HCT116 (cell line): ENCODE results near the gene HCN2.

Experiments used
- EGR1 ChIP-seq: IDR thresholded peaks from 2 replicates; pipeline ENCODE4 v1.6.1; 2012; ENCODE audit warnings: low read depth
- JUND ChIP-seq: IDR thresholded peaks from 2 replicates; pipeline ENCODE4 v1.6.1; 2012
- POLR2A ChIP-seq: IDR thresholded peaks from 2 replicates; pipeline ENCODE4 v1.7.0; 2011; ENCODE audit warnings: borderline replicate concordance; ENCODE audit not compliant: insufficient read depth, insufficient read length; ENCODE audit errors: extremely low read depth
- RAD21 ChIP-seq: IDR thresholded peaks from 2 replicates; pipeline ENCODE4 v1.6.1; 2012; ENCODE audit warnings: low read depth, mild to moderate bottlenecking
- TCF7L2 ChIP-seq: IDR thresholded peaks from 2 replicates; pipeline ENCODE4 v1.7.0; 2011; ENCODE audit warnings: borderline replicate concordance, inconsistent platforms; ENCODE audit not compliant: insufficient read depth, insufficient read length; ENCODE audit errors: extremely low read depth
- TF ChIP-seq, protein P1 (sequence below), 3 experiments: fragments of 200-600 bp in 1 of 3; sonication (generic) in 1 of 3; IDR thresholded peaks in 2 of 3; conservative IDR thresholded peaks in 1 of 3; 2 replicates each; pipeline ENCODE4 v1.5.1; 2012 to 2017; ENCODE audit warnings: low read depth in 2 of 3, low read length in 2 of 3, antibody characterized with exemption in 1 of 3, borderline replicate concordance in 1 of 3, control low read depth in 1 of 3, mild to moderate bottlenecking in 1 of 3, mixed read lengths in 1 of 3, mixed run types in 1 of 3, moderate library complexity in 1 of 3; ENCODE audit not compliant: insufficient read depth in 1 of 3
- TF ChIP-seq, protein P2 (sequence below): IDR thresholded peaks from 2 replicates; pipeline ENCODE4 v1.6.1; 2012; ENCODE audit warnings: low read depth

GRCh38 chr19:633786-634639, 44.3 kb downstream of the HCN2 start:
- TF ChIP-seq POLR2A (no peak), EGR1 (no peak), TCF7L2 (no peak), RAD21 (no peak), JUND (no peak)
- TF ChIP-seq, protein P1, sequence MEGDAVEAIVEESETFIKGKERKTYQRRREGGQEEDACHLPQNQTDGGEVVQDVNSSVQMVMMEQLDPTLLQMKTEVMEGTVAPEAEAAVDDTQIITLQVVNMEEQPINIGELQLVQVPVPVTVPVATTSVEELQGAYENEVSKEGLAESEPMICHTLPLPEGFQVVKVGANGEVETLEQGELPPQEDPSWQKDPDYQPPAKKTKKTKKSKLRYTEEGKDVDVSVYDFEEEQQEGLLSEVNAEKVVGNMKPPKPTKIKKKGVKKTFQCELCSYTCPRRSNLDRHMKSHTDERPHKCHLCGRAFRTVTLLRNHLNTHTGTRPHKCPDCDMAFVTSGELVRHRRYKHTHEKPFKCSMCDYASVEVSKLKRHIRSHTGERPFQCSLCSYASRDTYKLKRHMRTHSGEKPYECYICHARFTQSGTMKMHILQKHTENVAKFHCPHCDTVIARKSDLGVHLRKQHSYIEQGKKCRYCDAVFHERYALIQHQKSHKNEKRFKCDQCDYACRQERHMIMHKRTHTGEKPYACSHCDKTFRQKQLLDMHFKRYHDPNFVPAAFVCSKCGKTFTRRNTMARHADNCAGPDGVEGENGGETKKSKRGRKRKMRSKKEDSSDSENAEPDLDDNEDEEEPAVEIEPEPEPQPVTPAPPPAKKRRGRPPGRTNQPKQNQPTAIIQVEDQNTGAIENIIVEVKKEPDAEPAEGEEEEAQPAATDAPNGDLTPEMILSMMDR (IDR thresholded peaks at IDR 0.05 in 2 of 3, conservative IDR thresholded peaks at IDR 0.05 in 1 of 3; ENCODE audit: borderline replicate concordance in 1 of 3, insufficient read depth in 1 of 3, low read depth in 2 of 3, low read length in 2 of 3): no peak
- TF ChIP-seq, protein P2, sequence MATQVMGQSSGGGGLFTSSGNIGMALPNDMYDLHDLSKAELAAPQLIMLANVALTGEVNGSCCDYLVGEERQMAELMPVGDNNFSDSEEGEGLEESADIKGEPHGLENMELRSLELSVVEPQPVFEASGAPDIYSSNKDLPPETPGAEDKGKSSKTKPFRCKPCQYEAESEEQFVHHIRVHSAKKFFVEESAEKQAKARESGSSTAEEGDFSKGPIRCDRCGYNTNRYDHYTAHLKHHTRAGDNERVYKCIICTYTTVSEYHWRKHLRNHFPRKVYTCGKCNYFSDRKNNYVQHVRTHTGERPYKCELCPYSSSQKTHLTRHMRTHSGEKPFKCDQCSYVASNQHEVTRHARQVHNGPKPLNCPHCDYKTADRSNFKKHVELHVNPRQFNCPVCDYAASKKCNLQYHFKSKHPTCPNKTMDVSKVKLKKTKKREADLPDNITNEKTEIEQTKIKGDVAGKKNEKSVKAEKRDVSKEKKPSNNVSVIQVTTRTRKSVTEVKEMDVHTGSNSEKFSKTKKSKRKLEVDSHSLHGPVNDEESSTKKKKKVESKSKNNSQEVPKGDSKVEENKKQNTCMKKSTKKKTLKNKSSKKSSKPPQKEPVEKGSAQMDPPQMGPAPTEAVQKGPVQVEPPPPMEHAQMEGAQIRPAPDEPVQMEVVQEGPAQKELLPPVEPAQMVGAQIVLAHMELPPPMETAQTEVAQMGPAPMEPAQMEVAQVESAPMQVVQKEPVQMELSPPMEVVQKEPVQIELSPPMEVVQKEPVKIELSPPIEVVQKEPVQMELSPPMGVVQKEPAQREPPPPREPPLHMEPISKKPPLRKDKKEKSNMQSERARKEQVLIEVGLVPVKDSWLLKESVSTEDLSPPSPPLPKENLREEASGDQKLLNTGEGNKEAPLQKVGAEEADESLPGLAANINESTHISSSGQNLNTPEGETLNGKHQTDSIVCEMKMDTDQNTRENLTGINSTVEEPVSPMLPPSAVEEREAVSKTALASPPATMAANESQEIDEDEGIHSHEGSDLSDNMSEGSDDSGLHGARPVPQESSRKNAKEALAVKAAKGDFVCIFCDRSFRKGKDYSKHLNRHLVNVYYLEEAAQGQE: no peak
